ENCODE measurements around the gene ALG3. TPM values are rescaled to one million over a fixed set of nuclear protein-coding genes. Genes with fewer than 3 reads are reported as not detected.

Gene ALG3
- total RNA-seq (2014; rRNA removed; shearing (Covaris generic)) = 26.4 and 30.1 TPM in 2 replicates

- peaks cover 12% of the 10 kb centered on the region; the same call in 1 of the 2 replicates for H3K36me3 ChIP-seq
- peak within 1 kb of the TSS; percentile 27; the same call in 1 of the 2 replicates for H3K27ac ChIP-seq
- DNase-seq (ENCODE audit: low read depth in 1 of 2, low spot score in 2 of 2) = peak; percentile 77 to 80
- no peaks in the 10 kb centered on the region for H3K27me3 ChIP-seq (replicated peaks)
- no peaks in the 10 kb centered on the region for H3K9me3 ChIP-seq (replicated peaks)
- peak within 1 kb of the TSS; percentile 80 for H3K4me3 ChIP-seq
- H3K4me1 ChIP-seq (replicated peaks) = peaks cover 6% of the 10 kb centered on the region; the same call in 1 of the 2 replicates
Observed at GRCh38 chr3:184248454-184249411, at the start of gene ALG3. Gene ALG3, minus strand, starts transcription at chr3:184248962. Its CDS starts 22 bp downstream, at chr3:184248940.

GRCh38 chr3:184296616-184297015, 47.9 kb upstream of the ALG3 start:
- H3K4me1 ChIP-seq (replicated peaks) = peaks cover 16% of the 10 kb centered on the region
- H3K36me3 ChIP-seq = peaks cover 26% of the 10 kb centered on the region
- no peaks in the 10 kb centered on the region for H3K9me3 ChIP-seq (replicated peaks)
- no peaks in the 10 kb centered on the region for H3K27me3 ChIP-seq (replicated peaks)
- no peak overlapping the region for H3K4me3 ChIP-seq
- DNase-seq (ENCODE audit: low read depth in 1 of 2, low spot score in 2 of 2) = no peak
- H3K27ac ChIP-seq = no peak overlapping the region

GRCh38 chr3:184295771-184296170, 47.0 kb upstream of the ALG3 start:
- H3K4me1 ChIP-seq (replicated peaks) = peaks cover 14% of the 10 kb centered on the region
- H3K4me3 ChIP-seq = no peak overlapping the region
- H3K27me3 ChIP-seq (replicated peaks) = no peaks in the 10 kb centered on the region
- DNase-seq (ENCODE audit: low read depth in 1 of 2, low spot score in 2 of 2) = no peak
- H3K27ac ChIP-seq = no peak overlapping the region
- no peaks in the 10 kb centered on the region for H3K9me3 ChIP-seq (replicated peaks)
- peaks cover 17% of the 10 kb centered on the region for H3K36me3 ChIP-seq

- no peaks in the 10 kb centered on the region for H3K36me3 ChIP-seq
- no peak overlapping the region for H3K27ac ChIP-seq
- H3K4me1 ChIP-seq (replicated peaks) = no peaks in the 10 kb centered on the region
- no peak overlapping the region for H3K4me3 ChIP-seq
- DNase-seq (ENCODE audit: low read depth in 1 of 2, low spot score in 2 of 2) = no peak
- H3K27me3 ChIP-seq (replicated peaks) = 0 out of 2 replicates have a peak, but pooled peaks cover 3% of the 10 kb centered on the region
- H3K9me3 ChIP-seq (replicated peaks) = no peaks in the 10 kb centered on the region
Observed at GRCh38 chr3:184291738-184292445, 43.1 kb upstream of the ALG3 start.

- Histone ChIP-seq H3K9me3 (replicated peaks) (no peaks in the 10 kb centered on the region), H3K4me3 (no peak overlapping the region), H3K4me1 (replicated peaks) (no peaks in the 10 kb centered on the region)
Observed at GRCh38 chr3:184291044-184291737, 42.4 kb upstream of the ALG3 start.

GRCh38 chr3:184290331-184290730, 41.6 kb upstream of the ALG3 start:
- Histone ChIP-seq H3K27me3 (replicated peaks) (0 out of 2 replicates have a peak, but pooled peaks cover 3% of the 10 kb centered on the region), H3K4me3 (no peak overlapping the region), H3K27ac (no peak overlapping the region), H3K36me3 (no peaks in the 10 kb centered on the region), H3K4me1 (replicated peaks) (no peaks in the 10 kb centered on the region), H3K9me3 (replicated peaks) (no peaks in the 10 kb centered on the region)
- DNase-seq (ENCODE audit: low read depth in 1 of 2, low spot score in 2 of 2) = no peak

More at GRCh38 chr3:184291044-184291737, 42.4 kb upstream of the ALG3 start:
- Histone ChIP-seq H3K27me3 (replicated peaks) (0 out of 2 replicates have a peak, but pooled peaks cover 3% of the 10 kb centered on the region), H3K36me3 (no peaks in the 10 kb centered on the region), H3K27ac (no peak overlapping the region)
- no peak for DNase-seq (ENCODE audit: low read depth in 1 of 2, low spot score in 2 of 2)

GRCh38 chr3:184289426-184289938, 40.7 kb upstream of the ALG3 start:
- DNase-seq (ENCODE audit: low read depth in 1 of 2, low spot score in 2 of 2) = peak; percentile 30 to 58
- Histone ChIP-seq H3K9me3 (replicated peaks) (no peaks in the 10 kb centered on the region), H3K27ac (no peak overlapping the region), H3K4me1 (replicated peaks) (no peaks in the 10 kb centered on the region), H3K27me3 (replicated peaks) (0 out of 2 replicates have a peak, but pooled peaks cover 3% of the 10 kb centered on the region), H3K4me3 (no peak overlapping the region), H3K36me3 (no peaks in the 10 kb centered on the region)

GRCh38 chr3:184284696-184285095, 35.9 kb upstream of the ALG3 start:
- no peaks in the 10 kb centered on the region for H3K4me1 ChIP-seq (replicated peaks)
- H3K4me3 ChIP-seq = no peak overlapping the region
- no peaks in the 10 kb centered on the region for H3K36me3 ChIP-seq
- 0 out of 2 replicates have a peak, but pooled peaks cover 7% of the 10 kb centered on the region for H3K27me3 ChIP-seq (replicated peaks)
- no peak overlapping the region for H3K27ac ChIP-seq
- no peaks in the 10 kb centered on the region for H3K9me3 ChIP-seq (replicated peaks)
- no peak for DNase-seq (ENCODE audit: low read depth in 1 of 2, low spot score in 2 of 2)

- Histone ChIP-seq H3K36me3 (no peaks in the 10 kb centered on the region), H3K9me3 (replicated peaks) (no peaks in the 10 kb centered on the region), H3K4me1 (replicated peaks) (no peaks in the 10 kb centered on the region), H3K27me3 (replicated peaks) (peaks cover 6% of the 10 kb centered on the region; the same call in 1 of the 2 replicates), H3K27ac (no peak overlapping the region), H3K4me3 (no peak overlapping the region)
- no peak for DNase-seq (ENCODE audit: low read depth in 1 of 2, low spot score in 2 of 2)
Observed at GRCh38 chr3:184283681-184284080, 34.9 kb upstream of the ALG3 start.

- H3K27me3 ChIP-seq (replicated peaks) = peaks cover 6% of the 10 kb centered on the region
- DNase-seq (ENCODE audit: low read depth in 1 of 2, low spot score in 2 of 2) = no peak
Observed at GRCh38 chr3:184282941-184283340, 34.2 kb upstream of the ALG3 start.

GRCh38 chr3:184277366-184277765, 28.6 kb upstream of the ALG3 start:
- no peak for DNase-seq (ENCODE audit: low read depth in 1 of 2, low spot score in 2 of 2)
- H3K4me1 ChIP-seq (replicated peaks) = no peaks in the 10 kb centered on the region
- no peaks in the 10 kb centered on the region for H3K36me3 ChIP-seq
- no peak overlapping the region for H3K4me3 ChIP-seq
- peaks cover 32% of the 10 kb centered on the region for H3K27me3 ChIP-seq (replicated peaks)
- no peak overlapping the region for H3K27ac ChIP-seq
- no peaks in the 10 kb centered on the region for H3K9me3 ChIP-seq (replicated peaks)

More at GRCh38 chr3:184282941-184283340, 34.2 kb upstream of the ALG3 start:
- no peak overlapping the region for H3K27ac ChIP-seq
- no peaks in the 10 kb centered on the region for H3K36me3 ChIP-seq
- no peaks in the 10 kb centered on the region for H3K9me3 ChIP-seq (replicated peaks)
- H3K4me3 ChIP-seq = no peak overlapping the region
- H3K4me1 ChIP-seq (replicated peaks) = no peaks in the 10 kb centered on the region

- no peak within 1 kb of the TSS for H3K4me3 ChIP-seq
- H3K36me3 ChIP-seq = no peaks in the 10 kb centered on the region
- peaks cover 32% of the 10 kb centered on the region for H3K27me3 ChIP-seq (replicated peaks)
- no peaks in the 10 kb centered on the region for H3K4me1 ChIP-seq (replicated peaks)
- no peak for DNase-seq (ENCODE audit: low read depth in 1 of 2, low spot score in 2 of 2)
- no peaks in the 10 kb centered on the region for H3K9me3 ChIP-seq (replicated peaks)
- H3K27ac ChIP-seq = no peak within 1 kb of the TSS
Observed at GRCh38 chr3:184275961-184276910, 27.5 kb upstream of the ALG3 start, which contains the start of gene ECE2. Gene ECE2, plus strand, starts transcription at chr3:184276022. Its CDS starts 132 bp downstream, at chr3:184276154.

All from SJSA1 (cell line).